WI38 (cell line): Measurements from ENCODE around the gene COL23A1.

Source experiments
- H3K4me3 ChIP-seq: 2 replicates; pipeline ENCODE4 v1.5.1; 2011; ENCODE audit warnings: low read depth, mild to moderate bottlenecking, control low read depth, low read length
- TF ChIP-seq, protein P1 (sequence below): IDR thresholded peaks from 2 replicates; pipeline ENCODE4 v1.5.1; 2012; ENCODE audit warnings: low read depth, mild to moderate bottlenecking, control low read depth, low read length

The COL23A1 gene

DNA sequence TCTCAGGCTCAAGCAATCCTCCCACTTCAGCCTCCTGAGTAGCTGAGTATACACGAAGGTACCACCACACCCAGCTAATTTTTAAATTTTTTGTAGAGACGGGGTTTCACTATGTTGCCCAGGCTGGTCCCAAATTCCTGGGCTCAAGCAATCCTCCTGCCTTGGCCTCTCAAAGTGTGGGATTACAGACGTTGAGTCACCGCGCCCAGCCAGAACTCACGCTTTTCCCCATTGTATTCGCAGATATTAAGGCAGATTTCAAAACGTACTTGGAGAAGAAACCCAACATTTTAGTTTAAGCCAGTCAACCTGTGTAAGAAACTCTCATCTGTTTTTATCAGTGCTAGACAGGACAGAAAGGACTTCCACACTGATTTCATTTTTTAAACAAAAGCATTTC is 26.6 kb downstream of the COL23A1 start:
- H3K4me3 ChIP-seq, result no peak overlapping the region
- TF ChIP-seq, protein P1, sequence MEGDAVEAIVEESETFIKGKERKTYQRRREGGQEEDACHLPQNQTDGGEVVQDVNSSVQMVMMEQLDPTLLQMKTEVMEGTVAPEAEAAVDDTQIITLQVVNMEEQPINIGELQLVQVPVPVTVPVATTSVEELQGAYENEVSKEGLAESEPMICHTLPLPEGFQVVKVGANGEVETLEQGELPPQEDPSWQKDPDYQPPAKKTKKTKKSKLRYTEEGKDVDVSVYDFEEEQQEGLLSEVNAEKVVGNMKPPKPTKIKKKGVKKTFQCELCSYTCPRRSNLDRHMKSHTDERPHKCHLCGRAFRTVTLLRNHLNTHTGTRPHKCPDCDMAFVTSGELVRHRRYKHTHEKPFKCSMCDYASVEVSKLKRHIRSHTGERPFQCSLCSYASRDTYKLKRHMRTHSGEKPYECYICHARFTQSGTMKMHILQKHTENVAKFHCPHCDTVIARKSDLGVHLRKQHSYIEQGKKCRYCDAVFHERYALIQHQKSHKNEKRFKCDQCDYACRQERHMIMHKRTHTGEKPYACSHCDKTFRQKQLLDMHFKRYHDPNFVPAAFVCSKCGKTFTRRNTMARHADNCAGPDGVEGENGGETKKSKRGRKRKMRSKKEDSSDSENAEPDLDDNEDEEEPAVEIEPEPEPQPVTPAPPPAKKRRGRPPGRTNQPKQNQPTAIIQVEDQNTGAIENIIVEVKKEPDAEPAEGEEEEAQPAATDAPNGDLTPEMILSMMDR, result no peak

DNA sequence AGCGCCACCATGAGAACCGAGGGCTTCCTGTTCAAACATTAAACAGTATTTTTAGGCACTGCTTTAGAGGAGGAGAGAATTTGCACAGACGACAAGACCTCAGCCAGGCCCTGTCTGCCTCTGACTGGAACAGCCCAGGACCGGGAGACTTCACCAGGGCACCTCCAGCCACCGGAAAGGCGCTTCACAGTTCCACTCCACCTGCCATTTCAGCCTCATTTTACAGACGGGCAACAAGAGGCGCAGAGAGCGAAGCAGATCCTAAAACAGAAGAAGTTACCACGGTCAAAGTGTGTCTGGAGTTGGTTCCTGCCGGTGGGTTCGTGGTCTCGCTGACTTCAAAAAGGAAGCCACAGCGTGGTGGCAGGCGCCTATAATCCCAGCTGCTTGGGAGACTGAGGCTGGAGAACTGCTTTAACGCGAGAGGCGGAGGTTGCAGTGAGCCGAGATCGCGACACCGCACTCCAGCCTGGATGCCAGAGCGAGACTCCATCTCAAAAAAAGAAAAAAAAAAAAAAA is 28.4 kb downstream of the COL23A1 start:
- H3K4me3 ChIP-seq, result no peak overlapping the region
- TF ChIP-seq, protein P1, result no peak

- TF ChIP-seq, protein P1, result no peak
- no peak overlapping the region for H3K4me3 ChIP-seq
Measured at GRCh38 chr5:178560911-178561310, 29.3 kb downstream of the COL23A1 start.

- no peak overlapping the region for H3K4me3 ChIP-seq
- TF ChIP-seq, protein P1, result no peak
Measured at GRCh38 chr5:178557416-178557815, 32.8 kb downstream of the COL23A1 start.

GRCh38 chr5:178555771-178556211 is 34.4 kb downstream of the COL23A1 start:
- TF ChIP-seq, protein P1, result no peak
- H3K4me3 ChIP-seq, result no peak overlapping the region

- TF ChIP-seq, protein P1, result no peak
- H3K4me3 ChIP-seq, result no peak overlapping the region
Measured at GRCh38 chr5:178555005-178555404, 35.2 kb downstream of the COL23A1 start.

GRCh38 chr5:178554311-178554710 is 35.9 kb downstream of the COL23A1 start:
- H3K4me3 ChIP-seq, result no peak overlapping the region
- TF ChIP-seq, protein P1, result no peak
